Thyroid gland (tissue), 4 donors: ENCODE data around the gene IL33.

Source experiments
- POLR2A ChIP-seq, 2 donors: fragments of 450-650 bp; IDR thresholded peaks; one replicate each; pipeline ENCODE4 v1.6.1; 2017; ENCODE audit warnings: antibody characterized with exemption in 2 of 2, mild to moderate bottlenecking in 2 of 2, moderate library complexity in 1 of 2
- TF ChIP-seq, protein P1 (sequence below), 6 experiments: fragments of 200-600 bp in 3 of 6; fragments of 450-650 bp in 3 of 6; sonication (generic) in 3 of 6; IDR thresholded peaks; one replicate each; pipeline ENCODE4 v1.5.1; 2016 to 2019; ENCODE audit warnings: antibody characterized with exemption in 6 of 6, mild to moderate bottlenecking in 2 of 6, inconsistent platforms in 1 of 6, moderate library complexity in 1 of 6

DNA sequence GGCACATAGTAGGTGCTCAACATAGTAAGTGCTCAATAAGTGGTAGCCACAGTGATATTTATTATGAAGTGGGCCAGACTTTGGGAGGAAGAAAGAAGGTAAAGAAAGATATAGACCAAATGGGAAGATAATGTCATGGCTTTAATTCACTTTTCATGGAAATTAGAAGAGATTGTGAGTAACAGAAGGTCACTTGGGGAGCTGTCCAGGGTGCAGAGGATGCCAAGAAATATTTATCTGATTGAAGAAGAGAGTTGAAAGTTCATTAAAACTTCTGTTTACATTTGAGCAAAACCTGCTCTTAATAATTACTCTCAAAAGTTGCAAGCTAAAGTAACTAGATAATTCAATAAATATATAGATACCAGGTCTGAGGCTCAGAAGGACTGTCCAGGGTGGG lies 28.3 kb upstream of the IL33 start:
- TF ChIP-seq POLR2A (IDR thresholded peaks at IDR 0.05) = no peak
- TF ChIP-seq, protein P1, sequence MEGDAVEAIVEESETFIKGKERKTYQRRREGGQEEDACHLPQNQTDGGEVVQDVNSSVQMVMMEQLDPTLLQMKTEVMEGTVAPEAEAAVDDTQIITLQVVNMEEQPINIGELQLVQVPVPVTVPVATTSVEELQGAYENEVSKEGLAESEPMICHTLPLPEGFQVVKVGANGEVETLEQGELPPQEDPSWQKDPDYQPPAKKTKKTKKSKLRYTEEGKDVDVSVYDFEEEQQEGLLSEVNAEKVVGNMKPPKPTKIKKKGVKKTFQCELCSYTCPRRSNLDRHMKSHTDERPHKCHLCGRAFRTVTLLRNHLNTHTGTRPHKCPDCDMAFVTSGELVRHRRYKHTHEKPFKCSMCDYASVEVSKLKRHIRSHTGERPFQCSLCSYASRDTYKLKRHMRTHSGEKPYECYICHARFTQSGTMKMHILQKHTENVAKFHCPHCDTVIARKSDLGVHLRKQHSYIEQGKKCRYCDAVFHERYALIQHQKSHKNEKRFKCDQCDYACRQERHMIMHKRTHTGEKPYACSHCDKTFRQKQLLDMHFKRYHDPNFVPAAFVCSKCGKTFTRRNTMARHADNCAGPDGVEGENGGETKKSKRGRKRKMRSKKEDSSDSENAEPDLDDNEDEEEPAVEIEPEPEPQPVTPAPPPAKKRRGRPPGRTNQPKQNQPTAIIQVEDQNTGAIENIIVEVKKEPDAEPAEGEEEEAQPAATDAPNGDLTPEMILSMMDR (IDR thresholded peaks at IDR 0.05) = no peak
